Activated T-cell treated with anti-CD3 and anti-CD28 coated beads, Interleukin-2, amount 50 U/mL, for 72 hours (primary cell): Measurements from ENCODE around the gene MYL5. TPM values are rescaled to one million over a fixed set of nuclear protein-coding genes. Genes with fewer than 3 reads are reported as not detected.
A peak's percentile ranks its signal among the peaks of the same experiment; 100 is the strongest.
"Not testable (repeated sequence)": the region's sequence is repeated elsewhere in the genome, so short reads cannot be mapped to it uniquely, and the experiment has no call there.

Experiments
- ATAC-seq, 2 donors: fragments of 150-1000 bp; cut with Tn5 transposase; replicated peaks in 1 of 2; 2 replicates each; pipeline ENCODE4 v1.10.0; 2021; ENCODE audit warnings: moderate library complexity in 2 of 2, mild to moderate bottlenecking in 1 of 2
- DNase-seq, 2 donors: peaks; one replicate each; pipeline ENCODE4 v3.0.0; 2021 to 2022; ENCODE audit warnings: mixed read lengths in 1 of 2
- H3K27ac Mint-ChIP-seq: one replicate; pipeline ENCODE4 v1.8.0; 2022; ENCODE audit warnings: mild to moderate bottlenecking, moderate library complexity, mixed read lengths
- H3K27me3 Mint-ChIP-seq: one replicate; pipeline ENCODE4 v1.8.0; 2022; ENCODE audit warnings: low read depth, mixed read lengths
- H3K36me3 Mint-ChIP-seq, 2 donors: one replicate each; pipeline ENCODE4 v1.8.0; 2022; ENCODE audit warnings: mixed read lengths in 2 of 2, mild to moderate bottlenecking in 1 of 2; ENCODE audit not compliant: insufficient read depth in 2 of 2
- H3K4me1 Mint-ChIP-seq: one replicate; pipeline ENCODE4 v1.8.0; 2022; ENCODE audit warnings: low read depth, mixed read lengths
- H3K4me3 Mint-ChIP-seq, 2 donors: one replicate each; pipeline ENCODE4 v1.8.0; 2022; ENCODE audit warnings: mild to moderate bottlenecking in 2 of 2, mixed read lengths in 2 of 2, moderate library complexity in 2 of 2
- H3K9me3 Mint-ChIP-seq, 2 donors: one replicate each; pipeline ENCODE4 v1.8.0; 2022; ENCODE audit warnings: mixed read lengths in 2 of 2
- total RNA-seq, 2 donors: library from RNA; stranded (reverse); gene quantifications; one replicate each; pipeline ENCODE4 v1.2.3, GENCODE V29; 2022

Gene MYL5
- total RNA-seq, 2 donors from 2014 or later: 21.3 TPM

DNA sequence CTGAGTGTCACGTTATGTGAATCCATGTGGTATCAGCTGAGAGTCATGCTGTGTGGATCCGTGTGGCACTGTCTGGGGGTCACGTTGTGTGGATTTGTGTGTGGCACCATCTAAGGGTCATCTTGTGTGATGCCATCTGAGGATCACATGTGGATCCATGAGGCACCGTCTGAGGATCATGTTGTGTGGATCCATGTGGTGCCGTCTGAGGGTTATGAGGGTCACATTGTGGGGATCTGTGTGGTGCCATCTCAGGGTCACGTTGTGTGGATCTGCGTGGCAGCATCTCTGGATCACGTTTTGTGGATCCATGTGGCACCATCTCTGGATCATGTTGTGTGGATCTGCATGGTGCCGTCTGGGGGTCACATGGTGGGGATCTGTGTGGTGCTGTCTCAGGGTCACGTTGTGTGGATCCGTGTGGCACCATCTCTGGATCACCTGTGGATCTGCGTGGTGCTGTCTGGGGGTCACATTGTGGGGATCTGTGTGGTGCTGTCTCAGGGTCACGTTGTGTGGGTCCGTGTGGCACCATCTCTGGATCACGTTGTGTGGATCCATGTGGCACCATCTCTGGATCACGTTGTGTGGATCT is 42.0 kb upstream of the MYL5 start:
- no peak overlapping the region for H3K4me3 Mint-ChIP-seq
- ATAC-seq: no peak

GRCh38 chr4:632926-633325 is 41.4 kb upstream of the MYL5 start:
- Mint-ChIP-seq H3K4me3 (no peak overlapping the region), H3K27me3 (no peaks in the 10 kb centered on the region), H3K36me3 (no peaks in the 10 kb centered on the region), H3K4me1 (no peaks in the 10 kb centered on the region), H3K9me3 (peaks cover 4 to 12% of the 10 kb centered on the region in 2 donors), H3K27ac (no peak overlapping the region)
- no peak for ATAC-seq
- no peak for DNase-seq

More for the DNA sequence above, 42.0 kb upstream of the MYL5 start:
- DNase-seq: no peak
- no peaks in the 10 kb centered on the region for H3K36me3 Mint-ChIP-seq
- H3K27ac Mint-ChIP-seq: no peak overlapping the region
- H3K9me3 Mint-ChIP-seq: peaks cover 4 to 12% of the 10 kb centered on the region in 2 donors
- H3K27me3 Mint-ChIP-seq: no peaks in the 10 kb centered on the region
- H3K4me1 Mint-ChIP-seq: no peaks in the 10 kb centered on the region

DNA sequence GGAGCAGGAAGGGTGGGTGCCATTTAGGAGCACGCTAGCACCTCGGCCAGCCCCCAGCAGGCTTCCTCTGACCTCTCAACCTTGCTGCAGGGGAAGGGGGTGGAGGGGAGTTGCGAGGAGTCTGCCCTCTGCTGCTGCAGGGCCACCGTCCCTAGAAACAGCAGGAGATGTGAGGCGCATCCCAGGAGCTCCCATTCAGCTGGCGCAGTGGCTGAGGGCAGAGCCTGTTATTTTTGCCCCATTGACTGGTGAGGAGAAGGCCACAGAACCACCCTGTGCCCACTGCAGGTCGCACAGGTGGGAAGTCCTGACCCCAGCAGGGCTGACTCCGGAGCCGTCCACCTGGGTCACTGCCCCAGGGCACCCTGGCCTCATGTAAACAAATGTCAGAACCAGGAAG is 40.9 kb upstream of the MYL5 start:
- DNase-seq (no peak), ATAC-seq (no peak)
- Mint-ChIP-seq H3K4me3 (no peak overlapping the region), H3K4me1 (no peaks in the 10 kb centered on the region), H3K36me3 (no peaks in the 10 kb centered on the region), H3K27me3 (no peaks in the 10 kb centered on the region), H3K27ac (no peak overlapping the region), H3K9me3 (peaks cover 4 to 12% of the 10 kb centered on the region in 2 donors)

- ATAC-seq (no peak), DNase-seq (no peak)
- H3K27ac Mint-ChIP-seq: no peak overlapping the region
- H3K4me3 Mint-ChIP-seq: no peak overlapping the region
- H3K27me3 Mint-ChIP-seq: no peaks in the 10 kb centered on the region
- no peaks in the 10 kb centered on the region for H3K4me1 Mint-ChIP-seq
- no peaks in the 10 kb centered on the region for H3K36me3 Mint-ChIP-seq
- peaks cover 4 to 12% of the 10 kb centered on the region in 2 donors for H3K9me3 Mint-ChIP-seq
Measured at GRCh38 chr4:633976-634598, 40.3 kb upstream of the MYL5 start.

- ATAC-seq (no peak), DNase-seq (no peak)
- Mint-ChIP-seq H3K4me1 (no peaks in the 10 kb centered on the region), H3K27me3 (no peaks in the 10 kb centered on the region), H3K4me3 (no peak overlapping the region), H3K36me3 (no peaks in the 10 kb centered on the region), H3K9me3 (peaks cover 4 to 12% of the 10 kb centered on the region in 2 donors), H3K27ac (no peak overlapping the region)
Measured at GRCh38 chr4:634599-634985, 39.8 kb upstream of the MYL5 start.

- not testable (repeated sequence) for ATAC-seq, H3K27ac Mint-ChIP-seq, DNase-seq, H3K36me3 Mint-ChIP-seq, H3K4me1 Mint-ChIP-seq, H3K4me3 Mint-ChIP-seq, H3K27me3 Mint-ChIP-seq
- peaks cover 4 to 12% of the 10 kb centered on the region in 2 donors for H3K9me3 Mint-ChIP-seq
Measured at GRCh38 chr4:635066-635835, 39.1 kb upstream of the MYL5 start.

DNA sequence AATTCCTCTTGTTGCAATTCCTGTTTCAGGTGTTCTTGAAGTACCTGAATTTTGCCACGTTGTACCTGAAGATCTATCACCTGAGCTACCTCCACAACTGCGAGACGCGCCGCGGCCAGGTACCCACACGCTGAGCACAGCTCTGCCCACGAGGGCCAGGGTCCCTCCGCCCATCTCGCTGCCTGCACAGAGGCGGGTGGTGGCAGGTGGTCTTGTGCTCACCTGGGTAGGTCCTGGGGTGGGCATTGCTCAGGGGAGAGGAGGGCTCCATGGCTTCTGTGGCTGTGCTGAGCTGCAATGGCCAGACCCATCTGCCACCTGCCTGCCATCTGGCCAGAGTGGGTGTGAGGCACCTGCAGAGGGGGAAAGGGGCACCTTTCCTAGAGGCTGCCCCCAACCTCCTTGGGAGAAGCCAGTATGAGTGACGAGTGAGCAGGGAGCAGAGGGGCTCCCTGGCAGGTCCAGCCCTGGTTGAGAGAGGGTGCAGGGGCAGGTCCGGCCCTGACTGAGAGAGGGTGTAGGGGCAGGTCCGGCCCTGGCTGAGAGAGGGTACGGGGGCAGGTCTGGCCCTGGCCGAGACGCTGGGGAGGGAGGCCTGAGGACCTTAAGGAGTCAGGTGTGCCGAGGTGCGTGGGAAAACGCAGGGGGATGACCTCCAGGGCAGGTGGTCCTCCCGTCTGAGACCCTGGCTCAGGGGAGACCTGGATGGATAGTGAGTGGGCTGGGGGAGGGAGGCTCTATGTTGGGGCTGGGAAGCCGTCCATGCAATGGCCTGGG is 38.3 kb upstream of the MYL5 start:
- H3K4me3 Mint-ChIP-seq: no peak overlapping the region
- no peak for DNase-seq

DNA sequence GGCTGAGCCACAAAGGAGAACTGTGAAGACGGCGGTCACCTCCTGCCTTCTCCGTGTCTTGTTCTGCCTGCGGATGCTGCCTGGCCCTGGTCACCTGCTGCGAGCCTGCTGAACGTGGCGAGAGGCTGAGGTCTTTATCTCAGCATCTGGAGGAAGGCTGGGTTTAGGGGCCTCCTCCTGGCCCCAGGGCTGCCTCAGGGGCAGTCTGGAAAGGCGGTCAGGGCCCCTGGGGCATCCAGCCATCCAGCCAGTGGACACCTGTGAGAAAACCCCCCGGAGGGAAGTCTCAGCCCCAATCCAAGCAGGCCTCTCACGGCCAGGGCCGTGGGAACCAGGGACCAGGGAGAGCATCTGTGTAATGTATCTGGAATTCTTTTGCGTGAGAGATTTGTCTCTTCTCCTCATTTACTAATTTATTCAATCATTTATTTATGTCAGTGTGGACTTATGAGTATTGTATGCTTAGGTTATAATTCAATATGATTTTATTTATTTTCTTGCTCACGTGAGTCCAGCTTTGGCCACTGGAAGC is 37.6 kb upstream of the MYL5 start:
- no peak for ATAC-seq

More for the DNA sequence above, 38.3 kb upstream of the MYL5 start:
- Mint-ChIP-seq H3K36me3 (peaks cover 0 to 1% of the 10 kb centered on the region in 2 donors), H3K4me1 (no peaks in the 10 kb centered on the region), H3K27ac (no peak overlapping the region), H3K9me3 (peaks cover 4 to 15% of the 10 kb centered on the region in 2 donors), H3K27me3 (no peaks in the 10 kb centered on the region)
- no peak for ATAC-seq

DNA sequence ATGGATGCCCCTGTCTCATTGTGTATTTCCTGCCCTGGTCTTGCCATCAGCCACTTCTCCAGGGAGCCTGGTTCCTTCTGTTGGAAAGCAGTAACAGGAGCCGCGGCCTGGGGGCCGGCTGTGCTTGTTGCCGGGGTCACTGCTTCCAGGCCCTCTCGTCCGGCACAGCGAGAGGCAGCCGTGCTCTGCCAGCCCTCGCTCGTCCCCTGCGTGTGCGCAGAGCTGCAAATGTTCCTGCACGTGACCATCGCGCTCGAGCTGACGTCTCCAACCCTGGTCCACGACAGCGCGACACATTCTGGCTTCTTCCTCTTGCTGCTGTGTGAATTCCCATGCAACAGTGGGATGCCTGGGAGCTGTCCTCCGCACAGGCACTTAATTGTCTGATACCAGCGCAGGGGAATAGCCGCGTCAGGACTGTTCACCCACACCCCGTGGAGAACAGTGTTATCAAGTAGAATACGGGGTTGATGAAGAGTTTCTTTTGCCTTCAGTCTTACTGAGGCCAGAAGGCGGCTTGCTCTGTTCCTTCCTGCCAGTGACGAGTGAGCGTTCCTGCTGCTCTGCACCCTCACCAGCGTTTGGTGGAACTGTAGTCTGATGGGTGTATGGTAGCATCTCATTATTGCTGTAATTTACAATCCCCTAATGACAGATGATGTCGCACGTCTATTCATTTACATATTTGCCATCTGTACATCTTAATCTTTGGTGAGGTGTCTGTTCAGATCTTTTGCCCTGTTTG is 36.6 kb upstream of the MYL5 start:
- ATAC-seq (no peak), DNase-seq (no peak)
- H3K27me3 Mint-ChIP-seq: no peaks in the 10 kb centered on the region
- no peak overlapping the region for H3K4me3 Mint-ChIP-seq
- H3K27ac Mint-ChIP-seq: no peak overlapping the region
- H3K36me3 Mint-ChIP-seq: peaks cover 0 to 3% of the 10 kb centered on the region in 2 donors
- peaks cover 0 to 5% of the 10 kb centered on the region in 2 donors for H3K9me3 Mint-ChIP-seq
- H3K4me1 Mint-ChIP-seq: no peaks in the 10 kb centered on the region

More for the DNA sequence above, 37.6 kb upstream of the MYL5 start:
- no peak overlapping the region for H3K4me3 Mint-ChIP-seq
- H3K9me3 Mint-ChIP-seq: peaks cover 0 to 11% of the 10 kb centered on the region in 2 donors
- DNase-seq: no peak
- no peak overlapping the region for H3K27ac Mint-ChIP-seq
- peaks cover 0 to 3% of the 10 kb centered on the region in 2 donors for H3K36me3 Mint-ChIP-seq
- no peaks in the 10 kb centered on the region for H3K4me1 Mint-ChIP-seq
- H3K27me3 Mint-ChIP-seq: no peaks in the 10 kb centered on the region

DNA sequence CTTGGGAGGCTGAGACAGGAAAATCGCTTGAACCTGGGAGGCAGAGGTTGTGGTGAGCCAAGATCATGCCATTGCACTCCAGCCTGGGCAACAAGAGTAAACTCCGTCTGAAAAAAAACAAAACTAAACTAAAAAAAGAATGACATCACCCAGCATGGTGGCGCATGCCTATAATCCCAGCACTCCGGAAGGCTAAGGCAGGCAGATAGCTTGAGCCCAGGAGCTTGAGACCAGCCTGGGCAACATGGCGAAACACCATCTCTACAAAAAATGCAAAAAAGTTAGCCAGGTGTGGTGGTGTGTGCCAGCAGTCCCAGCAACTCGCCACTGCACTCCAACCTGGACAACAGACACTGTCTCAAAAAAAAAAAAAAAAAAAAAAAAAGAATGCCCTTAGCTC is 32.0 kb upstream of the MYL5 start:
- H3K9me3 Mint-ChIP-seq, DNase-seq, H3K4me3 Mint-ChIP-seq, H3K27me3 Mint-ChIP-seq, ATAC-seq, H3K36me3 Mint-ChIP-seq, H3K27ac Mint-ChIP-seq, H3K4me1 Mint-ChIP-seq: not testable (repeated sequence)

DNA sequence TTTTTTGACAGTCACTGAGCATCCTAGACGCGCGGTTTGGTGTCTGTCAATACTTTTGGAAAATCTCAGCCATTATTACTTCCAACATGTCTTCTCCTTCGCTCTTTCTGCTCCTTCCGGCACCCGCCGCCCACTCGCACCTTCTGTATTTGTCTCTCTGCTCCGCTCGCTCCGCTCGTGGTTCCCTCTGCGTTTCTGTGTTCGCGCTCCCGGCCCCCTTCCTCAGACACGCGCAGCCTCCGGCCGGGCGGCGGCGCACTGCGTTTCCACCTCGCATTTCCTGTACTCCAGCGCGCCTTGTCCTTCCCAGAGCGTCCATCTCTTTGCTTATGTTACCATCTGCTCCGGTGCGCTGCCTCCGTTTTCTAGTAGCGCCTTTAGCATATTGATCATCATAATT is 27.9 kb upstream of the MYL5 start:
- Mint-ChIP-seq H3K36me3 (peaks cover 0 to 4% of the 10 kb centered on the region in 2 donors), H3K27ac (no peak overlapping the region), H3K27me3 (no peaks in the 10 kb centered on the region), H3K4me1 (peaks cover 9% of the 10 kb centered on the region), H3K4me3 (peak overlapping the region; percentile 27 to 76), H3K9me3 (peaks cover 1 to 3% of the 10 kb centered on the region in 2 donors)
- peak in 1 of 2 donors; percentile 39 for DNase-seq
- peak in 1 of 2 donors; percentile 62 for ATAC-seq

DNA sequence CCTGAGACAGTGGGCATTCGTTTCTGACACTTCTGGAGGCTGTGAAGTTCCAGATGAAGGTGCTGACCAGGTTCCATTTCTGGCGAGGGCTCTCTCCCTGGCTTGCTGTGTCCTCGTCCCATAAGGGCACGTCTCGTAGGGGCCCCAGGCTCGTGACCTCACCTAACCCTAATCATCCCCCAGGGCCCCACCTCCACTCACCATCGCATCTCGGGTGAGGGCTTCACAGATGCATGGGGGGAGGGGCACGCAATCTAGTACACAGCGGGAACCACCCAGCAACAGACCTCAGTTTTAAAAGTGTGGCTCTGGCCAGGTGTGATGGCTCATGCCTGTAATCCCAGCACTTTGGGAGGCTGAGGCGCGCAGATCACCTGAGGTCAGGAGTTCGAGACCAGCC is 26.9 kb upstream of the MYL5 start:
- Mint-ChIP-seq H3K36me3 (peaks cover 0 to 4% of the 10 kb centered on the region in 2 donors), H3K9me3 (peaks cover 1 to 3% of the 10 kb centered on the region in 2 donors), H3K4me1 (peaks cover 9% of the 10 kb centered on the region), H3K27ac (no peak overlapping the region), H3K4me3 (peak overlapping the region in 1 of 2 donors; percentile 76), H3K27me3 (no peaks in the 10 kb centered on the region)
- ATAC-seq: no peak
- no peak for DNase-seq
